Adrenal gland (tissue), 12 donors: Measurements from ENCODE around the gene C1RL. TPM values are rescaled to one million over a fixed set of nuclear protein-coding genes. Genes with fewer than 3 reads are reported as not detected.
A peak's percentile ranks its signal among the peaks of the same experiment; 100 is the strongest.

ENCODE experiments used
- DNase-seq, 7 donors: peaks; one replicate each; pipeline ENCODE4 v3.0.0-alpha.2; 2019 to 2020
- H3K27ac ChIP-seq, 5 donors: fragments of 200-600 bp; sonication (generic) in 4 of 5; 1 replicate in 3 of 5; 2 replicates in 2 of 5; pipeline versions ENCODE4 v1.5.1 to v1.8.0; 2016 to 2020; ENCODE audit warnings: mild to moderate bottlenecking in 1 of 5
- H3K27me3 ChIP-seq: fragments of 200-600 bp; 2 replicates; pipeline ENCODE4 v1.8.0; 2021
- H3K36me3 ChIP-seq, 2 donors: fragments of 200-600 bp; replicated peaks in 1 of 2; 1 replicate in 1 of 2; 2 replicates in 1 of 2; pipeline versions ENCODE4 v1.5.1 to v1.8.0; 2018 to 2022
- H3K4me1 ChIP-seq, 2 donors: fragments of 200-600 bp; replicated peaks in 1 of 2; 1 replicate in 1 of 2; 2 replicates in 1 of 2; pipeline versions ENCODE4 v1.5.1 to v1.8.0; 2018 to 2021
- H3K4me3 ChIP-seq, 4 donors: fragments of 200-600 bp; sonication (generic) in 3 of 4; one replicate each; pipeline ENCODE4 v1.5.1; 2016 to 2018
- H3K9me3 ChIP-seq, 3 donors: fragments of 200-600 bp; sonication (generic) in 1 of 3; replicated peaks in 1 of 3; 1 replicate in 2 of 3; 2 replicates in 1 of 3; pipeline versions ENCODE4 v1.5.1 to v1.8.0; 2016 to 2021
- CTCF ChIP-seq, 6 experiments: fragments of 450-650 bp in 4 of 6; fragments of 200-600 bp in 2 of 6; sonication (generic) in 1 of 6; IDR thresholded peaks; 1 replicate in 5 of 6; 2 replicates in 1 of 6; pipeline versions ENCODE4 v1.5.1 to v1.8.0; 2016 to 2021; ENCODE audit warnings: antibody characterized with exemption in 6 of 6, mild to moderate bottlenecking in 2 of 6, moderate library complexity in 1 of 6
- POLR2A ChIP-seq, 2 donors: fragments of 450-650 bp; IDR thresholded peaks; one replicate each; pipeline ENCODE4 v1.6.1; 2017; ENCODE audit warnings: antibody characterized with exemption in 2 of 2, mild to moderate bottlenecking in 2 of 2, moderate library complexity in 1 of 2
- WGBS, 4 donors: extraction: QIAGEN DNeasy Blood & Tissue Kit in 2 of 4; methylation state at CpG; one replicate each; pipeline versions ENCODE4 v1.1.5 to v1.1.7; 2013 to 2017; 5-methylcytosine and 5-hydroxymethylcytosine counted together
- intact Hi-C, 2 donors: fragments of 100-400 bp; cut with DNase I; formaldehyde crosslinking; loops; one replicate each; pipeline versions ENCODE4 v1.14.1 to v1.15.0; 2022 to 2023
- polyA plus RNA-seq, 3 donors: library from polyadenylated mRNA; stranded (reverse); fragments of 200-250 nt in 2 of 3; fragments of 350-450 nt in 1 of 3; fragmentation: Illumina TruSeq in 1 of 3; extraction: RNeasy Lipid Tissue Mini Kit (QIAGEN cat#74804) in 1 of 3; gene quantifications; one replicate each; pipeline ENCODE4 v1.2.3, GENCODE V29; 2013 to 2014
- total RNA-seq, 9 donors: library from RNA; depleted of rRNA in 4 of 9; stranded (reverse); fragments of >200 nt in 4 of 9; fragments of 120-200 nt in 1 of 9; fragmentation: NEBNext Ultra II Directional in 1 of 9; extraction: Animal tissue kit (Norgen Biotek cat#: 25700) in 1 of 9; gene quantifications; one replicate each; pipeline versions ENCODE4 v1.1.0 to v1.2.4, GENCODE V29; 2013 to 2023
- donor health status: healthy with polysubstance abuse.
- donor health status: Bipolar disorder and iron deficiency.
- donor health status: DM: yes; HTN: yes; CAD: no.
- donor health status: DM: no; HTN: no; CAD: no.
- donor health status: DM: no; HTN: no; CAD: no.
- donor health status: DM: yes; HTN: yes; CAD: no.

C1RL gene
- total and polyA plus RNA-seq, 12 donors = 33.3 to 407 (median 157) TPM

- TF ChIP-seq CTCF (IDR thresholded peaks at IDR 0.05) (no peak), POLR2A (IDR thresholded peaks at IDR 0.05) (no peak)
- Histone ChIP-seq H3K9me3 (no peaks in the 10 kb centered on the region), H3K27me3 (no peaks in the 10 kb centered on the region), H3K36me3 (peaks cover 0 to 7% of the 10 kb centered on the region in 2 donors), H3K4me1 (peaks cover 0 to 16% of the 10 kb centered on the region in 2 donors), H3K4me3 (no peak overlapping the region), H3K27ac (no peak overlapping the region)
- intact Hi-C loops = loop anchor here (10.0 kb wide), 2 partner anchors 150 to 160 kb away; partner anchors contain the start of gene PTPN6 (in 1 of the 2)
- 78 to 94% (median 85%) methylated on average over 6 of the region's 6 CpGs for WGBS, 4 donors
- peak in 1 of 7 donors; percentile 3 for DNase-seq
These were observed 5.8 kb upstream of the C1RL start for GRCh38 chr12:7114851-7115250.

GRCh38 chr12:7114008-7114407 lies 5.0 kb upstream of the C1RL start:
- Histone ChIP-seq H3K27me3 (no peaks in the 10 kb centered on the region), H3K4me1 (peaks cover 0 to 13% of the 10 kb centered on the region in 2 donors), H3K36me3 (peaks cover 0 to 7% of the 10 kb centered on the region in 2 donors), H3K9me3 (no peaks in the 10 kb centered on the region), H3K4me3 (no peak overlapping the region), H3K27ac (no peak overlapping the region)
- DNase-seq = peak in 1 of 7 donors; percentile 11
- WGBS, 4 donors = 80 to 85% (median 83%) methylated on average over 11 of the region's 11 CpGs
- TF ChIP-seq CTCF (IDR thresholded peaks at IDR 0.05) (no peak), POLR2A (IDR thresholded peaks at IDR 0.05) (no peak)
- intact Hi-C loops = loop anchor here (10.0 kb wide), 2 partner anchors 149 to 159 kb away; partner anchors contain the start of gene PTPN6 (in 1 of the 2)

- Histone ChIP-seq H3K27ac (peak overlapping the region in 1 of 5 donors; percentile 4), H3K4me1 (peaks cover 0 to 13% of the 10 kb centered on the region in 2 donors), H3K36me3 (peaks cover 0 to 7% of the 10 kb centered on the region in 2 donors), H3K9me3 (no peaks in the 10 kb centered on the region), H3K4me3 (no peak overlapping the region), H3K27me3 (no peaks in the 10 kb centered on the region)
- peak in 1 of 7 donors; percentile 41 for DNase-seq
- 25 to 40% (median 32%) methylated on average over 5 of the region's 5 CpGs for WGBS, 4 donors
- no peak for TF ChIP-seq POLR2A (IDR thresholded peaks at IDR 0.05)
- TF ChIP-seq CTCF (IDR thresholded peaks at IDR 0.05) = peak; percentile 73 to 88 (median 78)
- intact Hi-C loops = loop anchor here (10.0 kb wide), 2 partner anchors 149 to 159 kb away; partner anchors contain the start of gene PTPN6 (in 1 of the 2)
These were observed 4.4 kb upstream of the C1RL start for GRCh38 chr12:7113389-7113871.

GRCh38 chr12:7112041-7112440 lies 3.0 kb upstream of the C1RL start:
- peaks cover 0 to 7% of the 10 kb centered on the region in 2 donors for H3K36me3 ChIP-seq
- DNase-seq = peak in 1 of 7 donors; percentile 6
- intact Hi-C loops = loop anchor here (10.0 kb wide), 2 partner anchors 147 to 157 kb away; partner anchors contain the start of gene PTPN6 (in 1 of the 2)
- H3K27me3 ChIP-seq = no peaks in the 10 kb centered on the region
- H3K4me3 ChIP-seq = no peak overlapping the region
- 76 to 85% (median 81%) methylated on average over 4 of the region's 4 CpGs for WGBS, 4 donors
- peak overlapping the region in 2 of 5 donors; percentile 4 to 15 for H3K27ac ChIP-seq
- H3K9me3 ChIP-seq = no peaks in the 10 kb centered on the region
- TF ChIP-seq POLR2A (IDR thresholded peaks at IDR 0.05) (no peak), CTCF (IDR thresholded peaks at IDR 0.05) (no peak)
- peaks cover 0 to 24% of the 10 kb centered on the region in 2 donors for H3K4me1 ChIP-seq
